ENCODE data around the gene FAM163A.

The FAM163A gene

GRCh38 chr1:179860652-179861051, 117.6 kb downstream of the FAM163A start:
- TF ChIP-seq CTCF (IDR thresholded peaks at IDR 0.05; ENCODE audit: insufficient read depth, low read length) (no peak), SPI1 (IDR thresholded peaks at IDR 0.05; ENCODE audit: borderline replicate concordance, low read depth) (no peak), POLR2AphosphoS5 (IDR thresholded peaks at IDR 0.05; ENCODE audit: low read depth) (no peak), REST (IDR thresholded peaks at IDR 0.05; ENCODE audit: insufficient replicate concordance, low read depth) (no peak), GABPA (IDR thresholded peaks at IDR 0.05; ENCODE audit: low read depth) (no peak)
- no peak overlapping the region for H3K4me3 ChIP-seq (replicated peaks; ENCODE audit: insufficient read depth, low read length)
- H3K27ac ChIP-seq (replicated peaks), result 0 out of 2 replicates have a peak overlapping the region, but pooled peaks have one; percentile 6
- no peak for DNase-seq (ENCODE audit: low read depth in 1 of 2, low spot score in 1 of 2)
- H3K27me3 ChIP-seq (ENCODE audit: insufficient read depth, poor library complexity, severe bottlenecking), result no peaks in the 10 kb centered on the region

GRCh38 chr1:179865377-179865776, 122.3 kb downstream of the FAM163A start:
- Histone ChIP-seq H3K4me3 (replicated peaks; ENCODE audit: insufficient read depth, low read length) (no peak overlapping the region), H3K27ac (replicated peaks) (no peak overlapping the region), H3K27me3 (ENCODE audit: insufficient read depth, poor library complexity, severe bottlenecking) (no peaks in the 10 kb centered on the region)
- no peak for DNase-seq (ENCODE audit: low read depth in 1 of 2, low spot score in 1 of 2)
- TF ChIP-seq CTCF (IDR thresholded peaks at IDR 0.05; ENCODE audit: insufficient read depth, low read length) (no peak), SPI1 (IDR thresholded peaks at IDR 0.05; ENCODE audit: borderline replicate concordance, low read depth) (no peak), GABPA (IDR thresholded peaks at IDR 0.05; ENCODE audit: low read depth) (no peak), REST (IDR thresholded peaks at IDR 0.05; ENCODE audit: insufficient replicate concordance, low read depth) (no peak), POLR2AphosphoS5 (IDR thresholded peaks at IDR 0.05; ENCODE audit: low read depth) (no peak)
